ENCODE data around the gene HSD3B7.

HSD3B7 gene

GRCh38 chr16:30956601-30957455 is 28.2 kb upstream of the HSD3B7 start:
- DNase-seq (ENCODE audit: low read depth in 3 of 3): peak; percentile 88 to 93 (median 90)

- DNase-seq (ENCODE audit: low read depth in 3 of 3): peak; percentile 93 to 99 (median 96)
Observed at GRCh38 chr16:30957456-30958174, 27.4 kb upstream of the HSD3B7 start, which contains the start of gene SETD1A. Gene SETD1A (plus strand): TSS chr16:30957754. CDS start chr16:30958732, 978 bp downstream.

DNA sequence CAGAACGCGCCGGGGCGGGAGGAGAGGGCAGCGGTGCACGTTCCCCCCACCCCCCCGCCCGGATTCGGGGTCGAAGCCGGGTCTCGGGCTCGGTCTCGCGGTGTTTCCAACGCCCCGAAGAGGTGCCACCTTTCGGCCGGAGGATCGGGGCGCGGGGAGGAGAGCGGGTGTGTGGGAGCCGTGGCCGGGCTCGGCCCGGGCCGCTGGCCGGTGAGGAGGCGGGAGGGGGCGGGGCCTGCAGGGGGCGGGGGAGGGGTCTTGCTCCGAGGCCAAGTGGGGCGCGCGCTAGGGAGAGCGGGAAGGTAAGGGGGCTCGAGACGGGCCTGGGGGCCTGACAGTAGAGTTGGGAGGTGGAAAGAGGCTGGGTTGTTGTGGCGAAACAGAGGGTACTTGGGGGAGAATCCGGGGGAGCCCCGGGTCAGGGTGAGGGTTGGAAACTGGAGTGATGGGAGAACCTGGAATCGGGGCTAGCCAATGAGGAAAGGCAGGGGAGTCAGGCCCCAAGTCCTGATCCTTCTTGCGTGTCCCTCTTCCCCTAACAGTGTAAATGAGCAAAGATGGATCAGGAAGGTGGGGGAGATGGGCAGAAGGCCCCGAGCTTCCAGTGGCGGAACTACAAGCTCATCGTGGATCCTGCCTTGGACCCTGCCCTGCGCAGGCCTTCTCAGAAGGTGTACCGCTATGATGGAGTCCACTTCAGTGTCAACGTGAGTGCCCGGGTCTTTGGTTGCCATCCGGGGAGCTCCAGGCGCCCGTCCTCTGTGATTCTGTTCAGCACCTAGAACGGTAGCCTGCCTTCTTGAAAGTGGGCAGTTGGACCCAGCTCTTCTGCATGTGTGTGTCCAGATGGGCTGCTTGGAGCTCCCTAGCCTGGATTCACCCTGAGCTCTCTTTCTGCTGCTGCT is 26.6 kb upstream of the HSD3B7 start:
- peak in 1 of 3 donors; percentile 34 for DNase-seq (ENCODE audit: low read depth in 3 of 3)

DNA sequence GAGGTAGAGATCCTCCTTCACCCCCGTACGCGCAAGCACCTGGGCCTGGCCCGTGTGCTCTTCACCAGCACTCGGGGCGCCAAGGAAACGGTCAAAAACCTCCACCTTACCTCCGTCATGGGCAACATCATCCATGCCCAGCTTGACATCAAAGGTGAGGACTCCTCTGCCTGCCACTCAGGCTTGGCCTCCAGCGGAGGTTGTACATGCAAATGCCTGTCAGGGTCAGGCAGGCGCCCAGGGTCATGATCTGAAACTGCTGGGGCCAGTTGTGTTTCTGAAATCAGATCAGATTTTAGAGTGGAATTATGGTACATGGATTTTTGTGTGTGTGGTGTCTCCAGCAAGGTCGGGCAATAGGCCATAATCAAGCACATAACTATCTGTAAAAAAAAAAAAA is 23.6 kb upstream of the HSD3B7 start:
- no peak for DNase-seq (ENCODE audit: low read depth in 3 of 3)

DNA sequence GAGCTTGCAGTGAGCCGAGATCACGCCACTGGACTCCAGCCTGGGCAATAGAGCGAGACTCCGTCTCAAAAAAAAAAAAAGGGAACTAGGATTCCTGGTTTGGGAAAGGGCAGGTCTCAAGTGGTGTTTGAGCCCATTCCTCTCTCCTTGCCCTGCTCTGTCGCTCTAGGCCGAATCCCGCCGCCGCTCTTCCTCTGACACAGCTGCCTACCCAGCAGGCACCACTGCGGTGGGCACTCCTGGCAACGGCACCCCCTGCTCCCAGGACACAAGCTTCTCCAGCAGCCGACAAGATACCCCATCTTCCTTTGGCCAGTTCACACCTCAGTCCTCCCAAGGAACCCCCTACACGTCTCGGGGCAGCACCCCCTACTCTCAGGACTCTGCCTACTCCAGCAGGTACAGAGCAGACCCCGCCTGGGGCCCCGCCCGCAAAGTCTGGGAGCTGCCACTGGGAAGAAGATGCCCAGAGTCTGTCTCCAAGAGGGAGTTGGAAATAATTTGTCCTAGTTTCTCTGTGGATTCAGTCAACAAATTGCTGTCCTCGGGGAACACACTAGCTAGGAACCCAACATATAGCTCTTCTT is 21.0 kb upstream of the HSD3B7 start:
- DNase-seq (ENCODE audit: low read depth in 3 of 3): no peak

DNA sequence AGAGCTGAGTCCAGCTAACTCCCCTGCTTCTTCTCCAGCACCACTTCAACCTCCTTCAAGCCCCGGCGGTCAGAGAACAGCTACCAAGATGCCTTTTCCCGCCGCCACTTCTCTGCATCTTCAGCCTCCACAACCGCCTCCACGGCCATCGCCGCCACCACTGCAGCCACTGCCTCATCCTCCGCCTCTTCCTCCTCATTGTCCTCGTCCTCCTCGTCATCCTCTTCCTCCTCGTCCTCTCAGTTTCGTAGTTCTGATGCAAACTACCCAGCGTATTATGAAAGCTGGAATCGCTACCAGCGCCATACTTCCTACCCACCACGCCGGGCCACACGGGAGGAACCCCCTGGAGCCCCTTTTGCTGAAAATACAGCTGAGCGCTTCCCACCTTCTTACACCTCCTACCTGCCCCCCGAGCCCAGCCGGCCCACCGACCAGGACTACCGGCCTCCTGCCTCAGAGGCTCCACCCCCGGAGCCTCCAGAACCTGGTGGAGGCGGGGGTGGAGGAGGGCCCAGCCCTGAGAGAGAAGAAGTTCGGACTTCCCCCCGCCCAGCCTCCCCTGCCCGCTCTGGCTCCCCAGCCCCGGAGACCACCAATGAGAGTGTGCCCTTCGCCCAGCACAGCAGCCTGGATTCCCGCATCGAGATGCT is 20.3 kb upstream of the HSD3B7 start:
- DNase-seq (ENCODE audit: low read depth in 3 of 3): no peak

GRCh38 chr16:30965436-30965835 is 19.6 kb upstream of the HSD3B7 start:
- no peak for DNase-seq (ENCODE audit: low read depth in 3 of 3)

DNA sequence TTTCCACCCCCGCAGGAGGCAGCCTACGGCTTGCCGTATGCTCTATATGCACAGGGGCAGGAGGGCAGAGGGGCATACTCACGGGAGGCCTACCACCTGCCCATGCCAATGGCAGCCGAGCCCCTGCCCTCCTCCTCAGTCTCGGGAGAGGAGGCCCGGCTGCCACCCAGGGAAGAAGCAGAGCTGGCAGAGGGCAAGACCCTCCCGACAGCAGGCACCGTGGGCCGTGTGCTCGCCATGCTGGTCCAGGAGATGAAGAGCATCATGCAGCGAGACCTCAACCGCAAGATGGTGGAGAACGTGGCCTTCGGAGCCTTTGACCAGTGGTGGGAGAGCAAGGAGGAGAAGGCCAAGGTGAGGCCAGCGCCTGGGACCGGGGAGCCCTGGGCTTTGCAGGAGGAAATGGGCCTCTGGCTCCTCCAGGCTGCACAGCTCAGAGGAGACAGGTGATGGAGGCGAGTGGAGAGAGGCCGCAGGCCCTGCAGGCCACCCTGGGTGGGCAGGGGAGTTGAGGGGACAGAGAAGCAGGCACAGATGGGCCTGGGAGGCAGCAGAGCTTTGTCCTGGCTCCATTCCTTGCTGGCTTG is 18.9 kb upstream of the HSD3B7 start:
- DNase-seq (ENCODE audit: low read depth in 3 of 3): no peak

GRCh38 chr16:30967795-30968194 is 17.2 kb upstream of the HSD3B7 start:
- no peak for DNase-seq (ENCODE audit: low read depth in 3 of 3)

GRCh38 chr16:30969246-30969842 is 15.7 kb upstream of the HSD3B7 start:
- no peak for DNase-seq (ENCODE audit: low read depth in 3 of 3)

- no peak for DNase-seq (ENCODE audit: low read depth in 3 of 3)
Observed at GRCh38 chr16:30971298-30971697, 13.7 kb upstream of the HSD3B7 start.

GRCh38 chr16:30972872-30973271 is 12.1 kb upstream of the HSD3B7 start:
- DNase-seq (ENCODE audit: low read depth in 3 of 3): no peak

DNA sequence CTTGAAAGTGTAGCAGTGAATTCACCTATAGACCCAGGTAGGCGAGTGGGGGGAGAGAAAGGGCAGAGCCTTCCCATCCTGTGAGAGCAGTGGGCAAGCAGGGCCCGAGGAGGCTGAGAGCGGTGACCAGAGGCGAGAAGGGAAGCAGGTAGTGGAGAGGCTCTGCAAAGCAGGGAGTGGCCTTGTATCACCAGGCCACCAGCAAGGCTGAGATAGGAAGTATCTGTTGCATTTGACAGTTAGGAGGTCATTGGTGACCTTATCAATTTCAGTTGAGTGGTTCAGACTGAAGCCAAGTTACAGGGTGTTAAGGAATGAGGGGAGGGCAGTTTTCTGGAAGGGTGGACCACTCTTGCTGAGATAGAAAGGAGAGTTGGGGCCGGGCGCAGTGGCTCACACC is 10.7 kb upstream of the HSD3B7 start:
- DNase-seq (ENCODE audit: low read depth in 3 of 3): no peak

DNA sequence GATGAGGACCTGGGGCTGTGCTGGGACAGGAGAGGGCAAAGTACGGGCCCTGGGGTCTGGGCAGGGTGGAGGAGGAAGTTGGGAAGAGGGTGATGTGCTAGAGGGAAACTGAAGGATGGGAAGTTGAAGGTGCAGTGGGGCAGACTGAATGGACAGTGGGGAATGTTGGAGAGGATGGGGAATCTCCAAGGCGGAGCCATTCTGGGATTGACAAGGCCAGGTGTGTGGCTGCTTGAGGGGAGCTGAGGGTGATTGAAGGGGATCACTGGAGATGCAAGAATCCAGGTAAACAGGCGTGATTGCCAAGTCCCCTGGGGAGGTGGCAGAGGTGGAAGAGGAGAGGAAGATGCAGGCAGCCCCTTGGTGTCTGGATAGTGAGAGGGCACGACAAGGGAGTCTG is 8.5 kb upstream of the HSD3B7 start:
- no peak for DNase-seq (ENCODE audit: low read depth in 3 of 3)

DNA sequence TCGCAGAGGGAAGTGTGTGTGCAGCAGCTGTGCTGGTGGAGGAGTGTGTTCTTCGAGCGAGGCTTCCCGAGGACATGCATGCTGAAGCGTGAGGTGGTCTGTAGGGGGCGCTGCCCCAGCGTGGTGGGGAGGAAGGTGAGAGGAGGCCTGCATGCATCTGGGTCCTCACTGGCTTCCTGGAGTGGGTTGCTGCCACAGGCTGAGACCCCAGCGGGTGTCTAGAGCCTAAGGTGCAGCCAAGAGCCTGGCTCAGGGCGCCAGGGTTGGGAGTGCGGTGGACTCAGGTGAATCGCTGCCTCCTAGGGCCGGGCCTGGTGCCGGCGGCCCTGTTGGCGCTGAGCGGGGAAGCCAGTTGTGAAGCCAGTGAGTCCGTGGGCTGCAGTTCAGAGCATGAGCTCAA is 7.5 kb upstream of the HSD3B7 start:
- DNase-seq (ENCODE audit: low read depth in 3 of 3): no peak

DNA sequence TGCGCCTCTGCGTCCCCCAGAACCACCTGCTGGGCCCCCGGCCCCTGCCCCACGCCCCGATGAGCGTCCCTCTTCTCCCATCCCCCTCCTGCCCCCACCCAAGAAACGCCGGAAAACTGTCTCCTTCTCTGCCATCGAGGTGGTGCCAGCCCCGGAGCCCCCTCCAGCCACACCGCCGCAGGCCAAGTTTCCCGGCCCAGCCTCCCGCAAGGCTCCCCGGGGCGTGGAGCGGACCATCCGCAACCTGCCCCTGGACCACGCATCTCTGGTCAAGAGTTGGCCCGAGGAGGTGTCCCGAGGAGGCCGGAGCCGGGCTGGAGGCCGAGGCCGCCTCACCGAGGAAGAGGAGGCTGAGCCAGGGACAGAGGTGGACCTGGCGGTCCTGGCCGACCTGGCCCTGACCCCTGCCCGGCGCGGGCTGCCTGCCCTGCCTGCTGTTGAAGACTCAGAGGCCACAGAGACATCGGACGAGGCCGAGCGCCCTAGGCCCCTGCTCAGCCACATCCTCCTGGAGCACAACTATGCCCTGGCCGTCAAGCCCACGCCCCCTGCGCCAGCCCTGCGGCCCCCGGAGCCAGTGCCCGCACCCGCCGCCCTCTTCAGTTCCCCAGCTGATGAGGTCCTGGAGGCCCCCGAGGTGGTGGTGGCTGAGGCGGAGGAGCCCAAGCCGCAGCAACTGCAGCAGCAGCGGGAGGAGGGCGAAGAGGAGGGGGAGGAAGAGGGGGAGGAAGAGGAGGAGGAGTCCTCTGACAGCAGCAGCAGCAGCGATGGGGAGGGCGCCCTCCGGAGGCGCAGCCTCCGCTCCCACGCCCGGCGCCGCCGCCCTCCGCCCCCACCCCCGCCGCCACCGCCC is 5.6 kb upstream of the HSD3B7 start:
- DNase-seq (ENCODE audit: low read depth in 3 of 3): no peak

DNA sequence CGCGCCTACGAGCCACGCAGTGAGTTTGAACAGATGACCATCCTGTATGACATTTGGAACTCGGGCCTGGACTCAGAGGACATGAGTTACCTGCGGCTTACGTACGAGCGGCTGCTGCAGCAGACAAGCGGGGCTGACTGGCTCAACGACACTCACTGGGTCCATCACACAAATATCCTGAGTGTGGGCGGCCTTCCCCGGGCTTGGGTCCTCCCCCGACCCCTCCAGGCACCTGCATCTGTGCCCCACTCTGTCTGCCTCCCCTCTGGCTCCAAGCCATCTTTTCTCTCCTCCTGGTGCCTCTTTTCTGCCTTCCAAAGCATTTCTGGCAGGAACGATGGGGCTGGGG is 5.0 kb upstream of the HSD3B7 start:
- no peak for DNase-seq (ENCODE audit: low read depth in 3 of 3)

GRCh38 chr16:30980434-30980833 is 4.6 kb upstream of the HSD3B7 start:
- DNase-seq (ENCODE audit: low read depth in 3 of 3): no peak

DNA sequence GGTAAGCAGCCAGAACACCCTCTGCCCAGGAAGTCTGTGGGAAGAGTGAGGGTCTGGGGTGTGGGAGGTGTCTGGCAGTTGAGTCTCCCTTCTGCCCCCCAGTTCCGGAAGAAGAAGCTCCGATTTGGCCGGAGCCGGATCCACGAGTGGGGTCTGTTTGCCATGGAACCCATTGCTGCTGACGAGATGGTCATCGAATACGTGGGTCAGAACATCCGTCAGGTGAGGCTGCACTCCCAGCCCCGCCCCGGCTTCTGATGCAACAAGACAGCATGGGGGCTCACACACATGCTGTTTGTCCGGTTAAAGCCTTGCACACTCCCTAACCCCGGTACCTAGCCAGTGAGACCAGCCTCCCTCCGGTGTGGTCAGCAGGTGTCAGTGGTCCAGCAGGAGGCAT is 4.0 kb upstream of the HSD3B7 start:
- DNase-seq (ENCODE audit: low read depth in 3 of 3): no peak

Data from stimulated activated CD4-positive, alpha-beta T cell treated with anti-CD3 and anti-CD28 coated beads, TNF-alpha, amount 100 ng/mL, for 48 hours (primary cell).